MM.1S (cell line): ENCODE measurements around the gene LEO1.

Source experiments
- DNase-seq: peaks from one replicate; pipeline ENCODE4 v3.0.0-alpha.2; 2015
- H2AFZ ChIP-seq: fragments of 300-600 bp; sonication (generic); 2 replicates; pipeline ENCODE4 v1.6.0; 2016; ENCODE audit warnings: antibody characterized with exemption, low read length
- H3F3A ChIP-seq: fragments of 300-600 bp; sonication (generic); 2 replicates; pipeline ENCODE4 v1.6.1; 2016; ENCODE audit warnings: mild to moderate bottlenecking, antibody characterized with exemption, low read length, moderate library complexity, mixed read lengths; ENCODE audit not compliant: insufficient read depth
- H3K27ac ChIP-seq: fragments of 300-600 bp; sonication (generic); 2 replicates; pipeline ENCODE4 v1.5.1; 2016; ENCODE audit warnings: mild to moderate bottlenecking, low read length
- H3K27me3 ChIP-seq: fragments of 300-600 bp; sonication (generic); replicated peaks from 2 replicates; pipeline ENCODE4 v1.6.0; 2016; ENCODE audit warnings: low read length; ENCODE audit not compliant: insufficient read depth
- H3K36me3 ChIP-seq: fragments of 300-600 bp; sonication (generic); replicated peaks from 2 replicates; pipeline ENCODE4 v1.6.1; 2016; ENCODE audit warnings: mild to moderate bottlenecking, low read length, mixed read lengths; ENCODE audit not compliant: insufficient read depth
- H3K4me1 ChIP-seq: fragments of 300-600 bp; sonication (generic); 2 replicates; pipeline ENCODE4 v1.6.1; 2016; ENCODE audit warnings: low read length, mixed read lengths
- H3K4me2 ChIP-seq: fragments of 300-600 bp; sonication (generic); 2 replicates; pipeline ENCODE4 v1.6.0; 2016; ENCODE audit warnings: low read depth, low read length
- H3K4me3 ChIP-seq: fragments of 300-600 bp; sonication (generic); 2 replicates; pipeline ENCODE4 v1.5.1; 2016; ENCODE audit warnings: low read length, mixed read lengths
- H3K79me2 ChIP-seq: fragments of 300-600 bp; sonication (generic); 2 replicates; pipeline ENCODE4 v1.6.1; 2016; ENCODE audit warnings: mixed run types, low read length, mixed read lengths
- H3K9ac ChIP-seq: fragments of 300-600 bp; sonication (generic); 2 replicates; pipeline ENCODE4 v1.6.1; 2016; ENCODE audit warnings: low read length, mixed read lengths
- H3K9me2 ChIP-seq: fragments of 300-600 bp; sonication (generic); replicated peaks from 2 replicates; pipeline ENCODE4 v1.6.1; 2016; ENCODE audit warnings: mild to moderate bottlenecking, low read length, mixed read lengths; ENCODE audit not compliant: insufficient read depth
- H3K9me3 ChIP-seq: fragments of 300-600 bp; sonication (generic); replicated peaks from 2 replicates; pipeline ENCODE4 v1.6.1; 2016; ENCODE audit warnings: mild to moderate bottlenecking, low read length, mixed read lengths; ENCODE audit not compliant: insufficient read depth
- H4K20me1 ChIP-seq: fragments of 300-600 bp; sonication (generic); 2 replicates; pipeline ENCODE4 v1.6.1; 2016; ENCODE audit warnings: mild to moderate bottlenecking, low read length, moderate library complexity, mixed read lengths; ENCODE audit not compliant: insufficient read depth
- EZH2 ChIP-seq: fragments of 300-600 bp; sonication (generic); optimal IDR thresholded peaks from 2 replicates; pipeline ENCODE3; 2017; ENCODE audit warnings: low read depth, mild to moderate bottlenecking, antibody characterized with exemption, low read length, mixed read lengths
- EZH2phosphoT487 ChIP-seq: fragments of 300-600 bp; sonication (generic); IDR thresholded peaks from 2 replicates; pipeline ENCODE4 v1.6.1; 2018; ENCODE audit warnings: antibody characterized with exemption, low read length
- TF ChIP-seq, protein P1 (sequence below): fragments of 300-600 bp; sonication (generic); IDR thresholded peaks from 2 replicates; pipeline ENCODE4 v1.5.1; 2016; ENCODE audit warnings: antibody characterized with exemption, low read length, mixed read lengths

The LEO1 gene

GRCh38 chr15:51917493-51917892 is 54.1 kb downstream of the LEO1 start:
- no peaks in the 10 kb centered on the region for H3K9me3 ChIP-seq
- no peaks in the 10 kb centered on the region for H3F3A ChIP-seq
- no peaks in the 10 kb centered on the region for H3K9me2 ChIP-seq
- H3K4me1 ChIP-seq = no peaks in the 10 kb centered on the region
- TF ChIP-seq, protein P1, sequence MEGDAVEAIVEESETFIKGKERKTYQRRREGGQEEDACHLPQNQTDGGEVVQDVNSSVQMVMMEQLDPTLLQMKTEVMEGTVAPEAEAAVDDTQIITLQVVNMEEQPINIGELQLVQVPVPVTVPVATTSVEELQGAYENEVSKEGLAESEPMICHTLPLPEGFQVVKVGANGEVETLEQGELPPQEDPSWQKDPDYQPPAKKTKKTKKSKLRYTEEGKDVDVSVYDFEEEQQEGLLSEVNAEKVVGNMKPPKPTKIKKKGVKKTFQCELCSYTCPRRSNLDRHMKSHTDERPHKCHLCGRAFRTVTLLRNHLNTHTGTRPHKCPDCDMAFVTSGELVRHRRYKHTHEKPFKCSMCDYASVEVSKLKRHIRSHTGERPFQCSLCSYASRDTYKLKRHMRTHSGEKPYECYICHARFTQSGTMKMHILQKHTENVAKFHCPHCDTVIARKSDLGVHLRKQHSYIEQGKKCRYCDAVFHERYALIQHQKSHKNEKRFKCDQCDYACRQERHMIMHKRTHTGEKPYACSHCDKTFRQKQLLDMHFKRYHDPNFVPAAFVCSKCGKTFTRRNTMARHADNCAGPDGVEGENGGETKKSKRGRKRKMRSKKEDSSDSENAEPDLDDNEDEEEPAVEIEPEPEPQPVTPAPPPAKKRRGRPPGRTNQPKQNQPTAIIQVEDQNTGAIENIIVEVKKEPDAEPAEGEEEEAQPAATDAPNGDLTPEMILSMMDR = peak; percentile 29
- TF ChIP-seq EZH2 = no peak
- no peak overlapping the region for H3K4me3 ChIP-seq
- H3K36me3 ChIP-seq = no peaks in the 10 kb centered on the region; the same call in 1 of the 2 replicates
- H3K27me3 ChIP-seq = no peaks in the 10 kb centered on the region
- no peak overlapping the region for H3K27ac ChIP-seq
- DNase-seq = no peak
- H3K9ac ChIP-seq = no peak overlapping the region
- H3K79me2 ChIP-seq = no peaks in the 10 kb centered on the region
- no peak overlapping the region for H3K4me2 ChIP-seq
- H4K20me1 ChIP-seq = no peaks in the 10 kb centered on the region
- no peak overlapping the region for H2AFZ ChIP-seq

DNA sequence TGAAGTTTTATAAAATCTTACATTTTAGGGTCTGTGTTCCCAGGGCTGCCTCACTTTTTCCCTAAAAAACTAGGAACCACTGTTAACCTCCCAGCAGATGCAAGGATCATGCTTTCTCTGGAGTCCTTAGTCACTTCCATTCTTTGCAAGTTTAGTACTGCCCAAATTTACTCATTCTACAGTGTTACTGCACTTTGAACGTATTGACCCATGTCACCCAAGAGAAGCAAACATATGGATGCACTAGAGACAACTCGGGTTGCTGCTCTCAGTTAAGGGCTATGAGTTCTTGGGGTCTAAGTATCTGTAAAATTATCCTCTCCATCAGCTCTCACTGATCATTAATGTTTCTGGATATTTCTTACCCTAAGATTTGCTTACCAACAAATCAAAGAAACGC is 59.0 kb downstream of the LEO1 start:
- no peaks in the 10 kb centered on the region for H3K36me3 ChIP-seq
- H3K9me3 ChIP-seq = no peaks in the 10 kb centered on the region
- H3K4me3 ChIP-seq = no peak overlapping the region
- H3K4me2 ChIP-seq = no peak overlapping the region
- no peaks in the 10 kb centered on the region for H3K4me1 ChIP-seq
- no peak overlapping the region for H2AFZ ChIP-seq
- no peaks in the 10 kb centered on the region for H3K27me3 ChIP-seq
- H3K79me2 ChIP-seq = no peaks in the 10 kb centered on the region
- no peaks in the 10 kb centered on the region for H3K9me2 ChIP-seq
- DNase-seq = no peak
- no peaks in the 10 kb centered on the region for H3F3A ChIP-seq
- no peak overlapping the region for H3K9ac ChIP-seq
- TF ChIP-seq, protein P1 = no peak
- TF ChIP-seq EZH2phosphoT487 (no peak), EZH2 (no peak)
- H4K20me1 ChIP-seq = no peaks in the 10 kb centered on the region; the same call in 1 of the 2 replicates
- no peak overlapping the region for H3K27ac ChIP-seq

- H3K36me3 ChIP-seq = no peaks in the 10 kb centered on the region
- DNase-seq = no peak
- TF ChIP-seq, protein P1 = no peak
- no peak for TF ChIP-seq EZH2phosphoT487
- TF ChIP-seq EZH2 = no peak
- no peaks in the 10 kb centered on the region for H3K79me2 ChIP-seq
- no peaks in the 10 kb centered on the region for H3K27me3 ChIP-seq
- H3F3A ChIP-seq = no peaks in the 10 kb centered on the region
- no peak overlapping the region for H2AFZ ChIP-seq
- no peak overlapping the region for H3K4me3 ChIP-seq
- H3K9ac ChIP-seq = no peak overlapping the region
- no peaks in the 10 kb centered on the region; the same call in 1 of the 2 replicates for H4K20me1 ChIP-seq
- H3K9me2 ChIP-seq = no peaks in the 10 kb centered on the region
- H3K9me3 ChIP-seq = no peaks in the 10 kb centered on the region
- no peak overlapping the region for H3K4me2 ChIP-seq
- no peak overlapping the region for H3K27ac ChIP-seq
- no peaks in the 10 kb centered on the region for H3K4me1 ChIP-seq
Observed at GRCh38 chr15:51909584-51909983, 62.0 kb downstream of the LEO1 start.
